ENCODE measurements around the gene UGT1A9.
"Not testable (repeated sequence)": the region's sequence is repeated elsewhere in the genome, so short reads cannot be mapped to it uniquely, and the experiment has no call there.

Gene UGT1A9

DNA sequence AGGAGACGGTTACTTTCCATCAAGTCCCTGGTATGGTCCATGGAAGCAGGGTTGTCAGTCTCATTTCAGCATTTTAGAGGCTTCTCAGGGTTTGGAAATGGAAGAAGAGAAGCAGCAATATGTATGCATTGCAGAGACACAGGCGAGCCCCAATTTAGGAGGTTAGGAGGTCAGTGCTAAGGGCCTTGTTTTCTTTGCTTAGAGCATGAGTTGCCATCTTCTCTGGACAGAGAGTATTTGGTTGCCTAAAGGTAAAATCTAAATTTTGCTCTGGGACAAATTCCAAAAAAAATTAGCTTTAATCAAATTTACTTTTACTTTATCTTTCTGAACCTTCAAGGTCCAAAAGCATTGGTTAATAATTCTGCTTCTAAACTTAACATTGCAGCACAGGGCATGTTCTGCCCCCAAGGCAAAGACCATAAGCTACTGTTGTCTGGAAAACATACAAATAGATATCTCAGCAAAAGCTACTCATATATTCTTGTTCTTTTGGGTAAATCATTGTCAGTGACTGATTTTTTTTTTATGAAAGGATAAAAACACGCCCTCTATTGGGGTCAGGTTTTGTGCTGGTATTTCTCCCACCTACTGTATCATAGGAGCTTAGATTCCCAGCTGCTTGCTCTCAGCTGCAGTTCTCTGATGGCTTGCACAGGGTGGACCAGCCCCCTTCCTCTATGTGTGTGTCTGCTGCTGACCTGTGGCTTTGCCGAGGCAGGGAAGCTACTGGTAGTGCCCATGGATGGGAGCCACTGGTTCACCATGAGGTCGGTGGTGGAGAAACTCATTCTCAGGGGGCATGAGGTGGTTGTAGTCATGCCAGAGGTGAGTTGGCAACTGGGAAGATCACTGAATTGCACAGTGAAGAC, at the start of gene UGT1A9:
Gene UGT1A9 (plus strand): TSS at position 609 of the 872 bp plus-strand sequence. CDS start 37 bp downstream, at position 646.
- H3K36me3 Mint-ChIP-seq = peaks cover 6% of the 10 kb centered on the region
- H3K27ac Mint-ChIP-seq = no peak within 1 kb of the TSS

GRCh38 chr2:233627331-233628025, 44.2 kb upstream of the UGT1A9 start:
- H3K9me3 Mint-ChIP-seq (ENCODE audit: low read depth) = peaks cover 14% of the 10 kb centered on the region
- peaks cover 5% of the 10 kb centered on the region for H3K36me3 Mint-ChIP-seq

More for the DNA sequence above, at the start of gene UGT1A9:
- H3K27me3 Mint-ChIP-seq = peaks cover 18% of the 10 kb centered on the region
- no peaks in the 10 kb centered on the region for H3K4me1 Mint-ChIP-seq (ENCODE audit: low read depth)
- no peaks in the 10 kb centered on the region for H3K9me3 Mint-ChIP-seq (ENCODE audit: low read depth)
- H3K4me3 Mint-ChIP-seq = no peak within 1 kb of the TSS

GRCh38 chr2:233636306-233636705, 35.4 kb upstream of the UGT1A9 start, which contains the start of gene UGT1A10:
Gene UGT1A10, plus strand, starts transcription at chr2:233636448. Its CDS starts 75 bp downstream, at chr2:233636523.
- H3K27me3 Mint-ChIP-seq = peaks cover 13% of the 10 kb centered on the region
- H3K9me3 Mint-ChIP-seq (ENCODE audit: low read depth); H3K36me3 Mint-ChIP-seq; H3K4me3 Mint-ChIP-seq; H3K27ac Mint-ChIP-seq: not testable (repeated sequence)
- peaks cover 11% of the 10 kb centered on the region for H3K4me1 Mint-ChIP-seq (ENCODE audit: low read depth)

More at GRCh38 chr2:233627331-233628025, 44.2 kb upstream of the UGT1A9 start:
- Mint-ChIP-seq H3K27ac (no peak overlapping the region), H3K27me3 (peaks cover 12% of the 10 kb centered on the region), H3K4me3 (no peak overlapping the region), H3K4me1 (ENCODE audit: low read depth) (no peaks in the 10 kb centered on the region)

GRCh38 chr2:233638836-233639235, 32.9 kb upstream of the UGT1A9 start:
- H3K36me3 Mint-ChIP-seq = peaks cover 2% of the 10 kb centered on the region

DNA sequence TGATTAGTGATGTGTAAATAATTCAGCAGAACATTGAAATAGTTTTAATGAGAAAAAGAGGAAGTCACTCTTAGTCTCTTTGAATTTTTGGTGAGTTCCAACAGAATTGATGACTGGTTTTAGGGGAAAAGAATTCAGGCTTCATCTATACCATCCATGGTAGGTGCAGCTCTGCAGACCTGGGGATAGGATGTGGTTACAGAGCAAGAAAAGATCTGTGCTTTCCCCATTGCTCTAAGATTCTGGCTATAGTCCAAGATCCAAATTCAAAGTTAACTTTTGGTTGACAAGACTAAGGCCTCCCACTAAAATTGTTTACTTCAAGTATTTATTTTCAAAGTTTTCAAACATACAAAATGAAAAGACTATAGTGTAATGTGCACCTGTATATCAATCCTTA, 31.8 kb upstream of the UGT1A9 start:
- Mint-ChIP-seq H3K36me3 (peaks cover 2% of the 10 kb centered on the region), H3K27me3 (peaks cover 7% of the 10 kb centered on the region), H3K9me3 (ENCODE audit: low read depth) (no peaks in the 10 kb centered on the region), H3K27ac (no peak overlapping the region), H3K4me1 (ENCODE audit: low read depth) (peaks cover 11% of the 10 kb centered on the region), H3K4me3 (no peak overlapping the region)

More at GRCh38 chr2:233638836-233639235, 32.9 kb upstream of the UGT1A9 start:
- peaks cover 13% of the 10 kb centered on the region for H3K27me3 Mint-ChIP-seq
- H3K4me1 Mint-ChIP-seq (ENCODE audit: low read depth) = peaks cover 11% of the 10 kb centered on the region
- H3K4me3 Mint-ChIP-seq = no peak overlapping the region
- H3K9me3 Mint-ChIP-seq (ENCODE audit: low read depth) = no peaks in the 10 kb centered on the region
- no peak overlapping the region for H3K27ac Mint-ChIP-seq

- peaks cover 2% of the 10 kb centered on the region for H3K27me3 Mint-ChIP-seq
- H3K36me3 Mint-ChIP-seq = peaks cover 10% of the 10 kb centered on the region
- peaks cover 6% of the 10 kb centered on the region for H3K9me3 Mint-ChIP-seq (ENCODE audit: low read depth)
- H3K4me1 Mint-ChIP-seq (ENCODE audit: low read depth) = peaks cover 11% of the 10 kb centered on the region
- H3K27ac Mint-ChIP-seq = no peak overlapping the region
- H3K4me3 Mint-ChIP-seq = no peak overlapping the region
Observed at GRCh38 chr2:233643128-233643527, 28.6 kb upstream of the UGT1A9 start.

- H3K36me3 Mint-ChIP-seq = peaks cover 10% of the 10 kb centered on the region
- H3K9me3 Mint-ChIP-seq (ENCODE audit: low read depth); H3K4me3 Mint-ChIP-seq; H3K27ac Mint-ChIP-seq; H3K4me1 Mint-ChIP-seq (ENCODE audit: low read depth); H3K27me3 Mint-ChIP-seq: not testable (repeated sequence)
Observed at GRCh38 chr2:233646033-233646432, 25.7 kb upstream of the UGT1A9 start.

DNA sequence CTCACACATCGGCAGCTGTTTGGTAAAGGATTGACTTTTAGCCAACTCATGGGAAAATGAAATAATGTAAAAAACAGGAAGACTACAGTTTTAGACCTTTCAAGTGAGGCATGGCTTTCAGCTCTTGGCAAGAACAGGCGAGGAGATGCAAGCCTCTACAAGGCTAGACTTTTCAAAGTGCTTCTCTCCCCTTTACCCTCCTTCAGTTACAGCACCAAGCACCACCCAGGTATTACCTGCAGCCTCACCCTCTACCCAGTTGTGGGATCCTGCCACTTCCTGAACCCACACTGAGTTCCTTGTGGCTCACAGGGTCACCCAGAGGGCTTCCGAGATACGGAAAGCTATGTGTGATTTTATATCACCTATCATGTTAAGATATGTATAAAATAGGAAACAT, 20.7 kb upstream of the UGT1A9 start:
- H3K27ac Mint-ChIP-seq = no peak overlapping the region
- peaks cover 6% of the 10 kb centered on the region for H3K9me3 Mint-ChIP-seq (ENCODE audit: low read depth)

DNA sequence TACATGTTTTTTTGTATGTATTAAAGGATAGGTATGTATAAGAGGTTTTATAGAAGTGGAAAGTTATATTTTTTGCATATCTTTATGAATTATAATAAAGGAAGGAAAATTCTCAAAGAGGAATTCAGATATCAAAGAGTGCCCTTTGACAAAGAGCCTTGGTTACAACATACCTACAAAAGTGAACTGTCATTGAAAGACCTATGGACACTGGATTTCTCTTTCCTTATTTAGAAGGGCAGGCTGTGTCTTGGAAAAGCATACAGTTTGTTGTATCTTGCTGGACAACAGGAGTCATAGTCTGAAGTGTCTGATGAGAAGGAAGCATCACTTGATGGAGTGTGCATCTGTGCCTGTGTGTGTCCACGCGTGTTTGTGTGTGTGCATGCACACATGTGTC, 20.3 kb upstream of the UGT1A9 start:
- H3K4me1 Mint-ChIP-seq (ENCODE audit: low read depth) = no peaks in the 10 kb centered on the region
- H3K9me3 Mint-ChIP-seq (ENCODE audit: low read depth) = peaks cover 5% of the 10 kb centered on the region
- no peak overlapping the region for H3K4me3 Mint-ChIP-seq
- no peak overlapping the region for H3K27ac Mint-ChIP-seq
- H3K36me3 Mint-ChIP-seq = peaks cover 4% of the 10 kb centered on the region
- peaks cover 9% of the 10 kb centered on the region for H3K27me3 Mint-ChIP-seq

More for the DNA sequence above, 20.7 kb upstream of the UGT1A9 start:
- Mint-ChIP-seq H3K27me3 (peaks cover 10% of the 10 kb centered on the region), H3K36me3 (peaks cover 5% of the 10 kb centered on the region), H3K4me3 (no peak overlapping the region), H3K4me1 (ENCODE audit: low read depth) (no peaks in the 10 kb centered on the region)

GRCh38 chr2:233654501-233654900, 17.2 kb upstream of the UGT1A9 start:
- H3K27ac Mint-ChIP-seq = no peak overlapping the region
- H3K27me3 Mint-ChIP-seq = peaks cover 7% of the 10 kb centered on the region
- no peaks in the 10 kb centered on the region for H3K9me3 Mint-ChIP-seq (ENCODE audit: low read depth)
- no peaks in the 10 kb centered on the region for H3K4me1 Mint-ChIP-seq (ENCODE audit: low read depth)
- H3K36me3 Mint-ChIP-seq = no peaks in the 10 kb centered on the region
- H3K4me3 Mint-ChIP-seq = no peak overlapping the region

DNA sequence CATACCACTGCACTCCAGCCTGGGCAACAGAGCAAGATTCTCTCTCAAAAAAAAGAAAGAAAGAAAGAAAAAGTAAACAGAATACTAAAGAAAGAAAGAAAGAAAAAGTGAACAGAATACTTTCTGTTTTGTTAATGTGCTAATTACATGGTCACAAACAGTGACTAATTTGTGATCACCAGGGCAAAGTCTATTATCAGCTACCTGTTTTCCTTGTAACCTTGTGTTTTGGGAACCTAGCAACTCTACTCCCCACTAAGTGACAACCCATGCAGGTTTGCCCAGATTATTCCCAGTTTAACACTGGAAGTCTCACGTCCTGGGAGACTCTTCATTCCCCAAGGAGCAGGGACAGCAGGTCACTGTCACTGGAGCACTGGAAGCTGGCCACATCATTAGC, 16.7 kb upstream of the UGT1A9 start:
- H3K9me3 Mint-ChIP-seq (ENCODE audit: low read depth) = no peaks in the 10 kb centered on the region
- peaks cover 7% of the 10 kb centered on the region for H3K27me3 Mint-ChIP-seq
- no peaks in the 10 kb centered on the region for H3K36me3 Mint-ChIP-seq
- H3K4me3 Mint-ChIP-seq = no peak overlapping the region
- no peak overlapping the region for H3K27ac Mint-ChIP-seq
- H3K4me1 Mint-ChIP-seq (ENCODE audit: low read depth) = no peaks in the 10 kb centered on the region

GRCh38 chr2:233655943-233656342, 15.8 kb upstream of the UGT1A9 start:
- not testable (repeated sequence) for H3K27me3 Mint-ChIP-seq; H3K9me3 Mint-ChIP-seq (ENCODE audit: low read depth); H3K4me3 Mint-ChIP-seq; H3K27ac Mint-ChIP-seq; H3K36me3 Mint-ChIP-seq; H3K4me1 Mint-ChIP-seq (ENCODE audit: low read depth)

- no peak overlapping the region for H3K4me3 Mint-ChIP-seq
- no peaks in the 10 kb centered on the region for H3K9me3 Mint-ChIP-seq (ENCODE audit: low read depth)
- H3K36me3 Mint-ChIP-seq = no peaks in the 10 kb centered on the region
- no peak overlapping the region for H3K27ac Mint-ChIP-seq
- no peaks in the 10 kb centered on the region for H3K4me1 Mint-ChIP-seq (ENCODE audit: low read depth)
- H3K27me3 Mint-ChIP-seq = peaks cover 3% of the 10 kb centered on the region
Observed at GRCh38 chr2:233656443-233656842, 15.3 kb upstream of the UGT1A9 start.

DNA sequence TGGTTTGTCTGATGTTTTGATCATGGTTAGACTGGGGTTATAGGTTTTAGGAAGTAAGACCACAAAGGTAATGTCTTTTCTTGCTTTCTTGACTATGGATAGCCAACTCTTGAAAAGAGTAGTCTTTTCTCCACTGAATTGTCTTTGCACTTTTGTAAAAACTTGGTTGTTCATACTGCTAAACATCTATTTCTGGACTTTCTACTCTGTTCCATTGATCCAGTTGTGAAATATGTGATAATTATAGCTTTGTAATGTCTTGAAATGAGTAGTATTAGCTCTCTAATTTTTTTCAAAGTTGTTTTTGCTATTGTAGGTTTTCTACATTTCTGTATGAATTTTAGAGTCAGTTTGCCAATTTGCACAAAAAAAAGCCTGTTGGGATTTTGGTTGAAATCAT, 13.1 kb upstream of the UGT1A9 start:
- no peaks in the 10 kb centered on the region for H3K9me3 Mint-ChIP-seq (ENCODE audit: low read depth)
- H3K36me3 Mint-ChIP-seq = peaks cover 2% of the 10 kb centered on the region
- H3K27ac Mint-ChIP-seq = no peak overlapping the region
- H3K27me3 Mint-ChIP-seq = peaks cover 14% of the 10 kb centered on the region
- no peak overlapping the region for H3K4me3 Mint-ChIP-seq
- no peaks in the 10 kb centered on the region for H3K4me1 Mint-ChIP-seq (ENCODE audit: low read depth)

DNA sequence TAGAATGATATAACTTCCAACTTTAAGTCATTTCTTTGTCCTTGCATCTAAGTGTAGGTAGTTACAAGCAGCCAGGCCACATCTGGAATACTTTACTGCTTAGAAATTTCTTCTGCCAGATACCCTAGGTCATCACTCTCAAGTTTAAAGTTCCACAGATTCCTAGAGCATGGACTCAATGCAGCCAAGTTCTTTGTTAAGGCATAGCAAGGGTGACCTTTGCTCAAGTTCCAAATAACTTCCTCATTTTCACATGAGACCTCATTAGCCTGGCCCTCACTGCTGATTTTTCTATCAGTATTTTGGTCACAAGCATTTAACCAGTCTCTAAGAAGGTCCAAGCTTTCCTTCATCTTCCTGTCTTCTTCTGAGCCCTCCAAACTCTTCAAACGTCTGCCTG, 7.8 kb upstream of the UGT1A9 start:
- no peaks in the 10 kb centered on the region for H3K4me1 Mint-ChIP-seq (ENCODE audit: low read depth)
- H3K36me3 Mint-ChIP-seq = peaks cover 5% of the 10 kb centered on the region
- H3K27me3 Mint-ChIP-seq = peaks cover 23% of the 10 kb centered on the region
- H3K9me3 Mint-ChIP-seq (ENCODE audit: low read depth) = peaks cover 6% of the 10 kb centered on the region
- H3K4me3 Mint-ChIP-seq = no peak overlapping the region
- no peak overlapping the region for H3K27ac Mint-ChIP-seq
